Chondrocyte (in vitro differentiated cells): ENCODE measurements around the gene EOGT. TPM values are rescaled to one million over a fixed set of nuclear protein-coding genes. Genes with fewer than 3 reads are reported as not detected.

Experiments
- DNase-seq: peaks from one replicate; pipeline ENCODE4 v3.0.0; 2021; ENCODE audit warnings: mixed read lengths, low spot score
- H3K27ac Mint-ChIP-seq: one replicate; pipeline ENCODE4 v1.8.0; 2021; ENCODE audit warnings: mild to moderate bottlenecking, moderate library complexity, mixed read lengths; ENCODE audit not compliant: unreplicated experiment
- H3K27me3 Mint-ChIP-seq: 2 replicates; pipeline ENCODE4 v1.8.0; 2021; ENCODE audit warnings: low read depth, mixed read lengths
- H3K36me3 Mint-ChIP-seq: 2 replicates; pipeline ENCODE4 v1.8.0; 2021; ENCODE audit warnings: low read depth, mixed read lengths
- H3K4me1 Mint-ChIP-seq: 2 replicates; pipeline ENCODE4 v1.8.0; 2021; ENCODE audit warnings: low read depth, mild to moderate bottlenecking, mixed read lengths
- H3K4me3 Mint-ChIP-seq: one replicate; pipeline ENCODE4 v1.8.0; 2021; ENCODE audit warnings: mild to moderate bottlenecking, moderate library complexity, mixed read lengths; ENCODE audit not compliant: unreplicated experiment
- H3K9me3 Mint-ChIP-seq: 2 replicates; pipeline ENCODE4 v1.8.0; 2021; ENCODE audit warnings: low read depth, mixed read lengths
- total RNA-seq: library from RNA; stranded (reverse); gene quantifications from 3 replicates; pipeline ENCODE4 v1.2.1, GENCODE V29; 2021
- TF ChIP-seq, protein P1 (sequence below): fragments of 200-600 bp; sonication (generic); IDR thresholded peaks from 2 replicates; pipeline ENCODE4 v1.5.0; 2021; ENCODE audit warnings: antibody characterized with exemption, mild to moderate bottlenecking, moderate library complexity

EOGT gene
- total RNA-seq, 1 donor from 2014 or later, result 34.4 TPM

DNA sequence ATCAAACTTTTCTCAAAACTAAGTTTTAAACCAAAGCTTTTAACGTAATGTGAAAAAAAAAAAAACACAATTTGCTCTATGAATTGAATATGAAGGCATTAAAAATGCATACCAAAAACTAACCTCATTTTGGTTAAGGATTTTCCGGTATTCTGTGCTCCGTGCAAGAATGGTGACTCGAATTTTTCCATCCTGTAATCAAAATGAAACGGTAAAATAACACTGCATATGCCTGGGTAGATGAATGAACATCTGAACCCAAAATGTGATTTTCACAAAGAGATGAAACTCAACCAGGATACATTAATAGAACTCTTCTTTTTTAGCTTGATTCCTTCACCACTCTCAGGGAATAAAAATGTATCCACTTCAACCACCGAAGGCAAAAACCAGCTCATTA lies 26.2 kb downstream of the EOGT start:
- Mint-ChIP-seq H3K27ac (peak overlapping the region; percentile 3), H3K4me3 (no peak overlapping the region), H3K4me1 (peaks cover 23% of the 10 kb centered on the region), H3K9me3 (no peaks in the 10 kb centered on the region), H3K27me3 (no peaks in the 10 kb centered on the region), H3K36me3 (peaks cover 46% of the 10 kb centered on the region)
- DNase-seq, result no peak
- TF ChIP-seq, protein P1, sequence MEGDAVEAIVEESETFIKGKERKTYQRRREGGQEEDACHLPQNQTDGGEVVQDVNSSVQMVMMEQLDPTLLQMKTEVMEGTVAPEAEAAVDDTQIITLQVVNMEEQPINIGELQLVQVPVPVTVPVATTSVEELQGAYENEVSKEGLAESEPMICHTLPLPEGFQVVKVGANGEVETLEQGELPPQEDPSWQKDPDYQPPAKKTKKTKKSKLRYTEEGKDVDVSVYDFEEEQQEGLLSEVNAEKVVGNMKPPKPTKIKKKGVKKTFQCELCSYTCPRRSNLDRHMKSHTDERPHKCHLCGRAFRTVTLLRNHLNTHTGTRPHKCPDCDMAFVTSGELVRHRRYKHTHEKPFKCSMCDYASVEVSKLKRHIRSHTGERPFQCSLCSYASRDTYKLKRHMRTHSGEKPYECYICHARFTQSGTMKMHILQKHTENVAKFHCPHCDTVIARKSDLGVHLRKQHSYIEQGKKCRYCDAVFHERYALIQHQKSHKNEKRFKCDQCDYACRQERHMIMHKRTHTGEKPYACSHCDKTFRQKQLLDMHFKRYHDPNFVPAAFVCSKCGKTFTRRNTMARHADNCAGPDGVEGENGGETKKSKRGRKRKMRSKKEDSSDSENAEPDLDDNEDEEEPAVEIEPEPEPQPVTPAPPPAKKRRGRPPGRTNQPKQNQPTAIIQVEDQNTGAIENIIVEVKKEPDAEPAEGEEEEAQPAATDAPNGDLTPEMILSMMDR, result no peak

DNA sequence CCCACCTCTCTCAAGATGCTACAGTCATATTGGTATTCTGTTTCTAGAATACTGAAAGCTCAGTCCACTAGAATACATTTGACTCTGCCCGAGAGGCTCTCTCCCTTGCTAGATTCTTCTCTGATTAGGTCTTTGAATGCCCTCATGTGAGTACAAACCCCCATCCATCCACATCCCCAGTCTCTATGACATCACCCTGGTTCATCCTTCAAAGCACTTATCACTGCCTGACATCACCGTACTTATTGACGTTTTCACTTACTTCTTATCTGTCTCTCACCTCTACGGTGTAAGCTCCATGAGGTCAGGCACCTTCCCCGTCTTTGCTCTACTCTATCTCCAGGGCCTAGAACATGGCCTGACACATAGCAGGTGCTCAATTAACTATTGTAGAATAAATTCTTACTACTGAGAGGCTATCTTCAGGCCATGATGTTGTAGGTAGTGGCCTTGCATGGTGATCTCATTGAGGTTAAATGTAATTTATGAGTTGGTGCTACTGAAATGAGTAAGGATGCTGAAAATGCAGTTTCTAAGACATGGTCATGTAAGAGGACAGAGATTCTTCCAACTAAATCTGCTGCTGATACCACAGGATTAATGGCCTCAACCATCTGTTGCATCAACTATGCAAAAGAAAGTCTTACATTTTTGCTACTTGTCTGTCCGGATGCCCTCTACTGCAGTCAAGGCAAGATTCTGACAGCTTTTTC lies 26.8 kb downstream of the EOGT start:
- Mint-ChIP-seq H3K4me3 (no peak overlapping the region), H3K9me3 (no peaks in the 10 kb centered on the region), H3K4me1 (peaks cover 23% of the 10 kb centered on the region), H3K36me3 (peaks cover 43% of the 10 kb centered on the region), H3K27me3 (no peaks in the 10 kb centered on the region), H3K27ac (peak overlapping the region; percentile 3)
- TF ChIP-seq, protein P1, result no peak
- no peak for DNase-seq

DNA sequence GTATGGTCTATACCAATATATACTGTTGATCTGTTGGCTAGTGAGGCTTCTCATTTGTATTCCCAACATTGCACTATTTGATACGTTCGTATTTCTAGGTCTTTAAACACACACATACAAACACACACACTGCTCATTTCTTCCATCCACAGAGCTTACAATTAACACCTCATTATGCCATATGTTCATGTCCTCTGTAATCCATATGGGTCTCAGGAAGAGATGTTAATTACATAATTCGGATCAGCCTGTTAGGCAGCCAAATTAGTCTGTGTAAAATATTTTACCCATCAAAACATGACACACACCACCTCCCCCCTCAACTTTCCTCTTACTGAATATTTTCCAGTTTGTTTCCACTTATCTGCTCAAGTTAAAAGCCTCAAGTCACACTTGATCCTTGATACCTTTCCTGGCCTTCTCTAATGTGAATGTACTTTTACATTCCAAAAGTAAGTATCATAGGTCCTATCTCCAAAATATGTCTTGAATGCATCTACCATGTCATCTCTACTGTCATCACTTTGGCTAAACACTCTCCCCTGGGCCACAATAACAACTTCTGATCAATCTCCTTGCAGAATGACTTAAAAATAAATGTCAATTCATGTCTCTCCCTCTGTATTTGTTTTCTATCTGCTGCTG lies 28.2 kb downstream of the EOGT start:
- TF ChIP-seq, protein P1, result no peak
- peaks cover 23% of the 10 kb centered on the region for H3K4me1 Mint-ChIP-seq
- H3K36me3 Mint-ChIP-seq, result peaks cover 47% of the 10 kb centered on the region
- H3K27ac Mint-ChIP-seq, result no peak overlapping the region
- H3K4me3 Mint-ChIP-seq, result no peak overlapping the region
- no peaks in the 10 kb centered on the region for H3K27me3 Mint-ChIP-seq
- H3K9me3 Mint-ChIP-seq, result no peaks in the 10 kb centered on the region
- DNase-seq, result no peak

DNA sequence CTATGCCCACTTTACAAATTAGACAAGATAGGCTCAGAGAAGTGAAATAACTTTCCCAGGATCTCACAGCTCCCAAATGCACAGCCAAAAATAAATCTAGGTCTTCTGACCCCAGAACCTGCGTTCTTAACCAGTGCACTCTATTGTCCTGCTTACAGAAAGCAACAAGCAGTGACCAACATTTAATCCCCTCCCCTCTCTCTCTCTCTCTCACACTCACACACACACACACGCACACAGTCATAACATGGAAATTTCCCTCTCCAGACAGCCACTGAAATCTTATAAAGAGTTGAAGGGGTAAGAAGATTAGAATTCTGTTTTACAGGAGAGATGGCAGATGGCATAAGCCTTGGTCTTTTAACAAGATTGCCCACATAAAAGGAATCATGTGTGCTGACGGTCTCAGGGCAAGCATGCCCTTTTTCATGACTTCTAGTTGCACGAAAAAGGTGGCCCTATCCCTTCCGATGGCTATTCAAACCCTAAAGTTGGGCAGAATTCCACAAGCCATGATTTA lies 29.4 kb downstream of the EOGT start:
- Mint-ChIP-seq H3K36me3 (peaks cover 53% of the 10 kb centered on the region), H3K27me3 (no peaks in the 10 kb centered on the region), H3K4me3 (no peak overlapping the region), H3K27ac (no peak overlapping the region), H3K4me1 (peaks cover 20% of the 10 kb centered on the region), H3K9me3 (no peaks in the 10 kb centered on the region)
- TF ChIP-seq, protein P1, result no peak
- no peak for DNase-seq

DNA sequence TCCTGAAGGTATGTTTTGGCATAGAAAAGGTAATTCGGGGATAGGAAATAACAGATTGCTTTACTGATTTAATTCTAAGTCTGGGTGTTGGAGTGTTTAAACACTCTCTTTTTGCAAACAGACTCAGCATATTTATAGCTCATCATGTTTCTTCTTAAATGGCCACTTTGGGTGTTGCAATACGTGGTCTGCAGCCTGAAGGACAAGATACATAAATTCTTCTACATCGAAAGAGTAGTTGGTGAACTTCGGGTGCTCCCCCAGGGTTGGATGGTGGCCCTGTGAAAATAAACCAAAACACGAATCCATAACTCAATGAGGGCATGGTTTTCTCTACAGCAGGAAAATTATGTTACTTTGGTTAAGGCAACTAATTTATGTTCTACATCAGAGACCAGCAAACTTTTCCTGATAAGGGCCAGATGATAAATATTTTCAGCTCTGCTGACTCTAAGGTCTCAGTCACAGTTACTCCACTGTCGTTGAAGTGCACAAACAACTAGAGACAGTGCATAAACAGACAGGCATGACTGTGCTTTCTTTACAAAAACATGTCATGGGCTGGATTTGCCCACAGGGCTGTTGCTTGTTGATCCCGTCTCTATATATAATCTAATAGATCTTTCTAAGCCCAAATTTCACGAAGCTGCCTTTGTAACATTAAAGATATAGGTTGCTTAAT lies 35.9 kb downstream of the EOGT start:
- no peak overlapping the region for H3K27ac Mint-ChIP-seq
- H3K4me3 Mint-ChIP-seq, result no peak overlapping the region
- no peaks in the 10 kb centered on the region for H3K27me3 Mint-ChIP-seq
- DNase-seq, result no peak
- peaks cover 32% of the 10 kb centered on the region for H3K36me3 Mint-ChIP-seq
- TF ChIP-seq, protein P1, result no peak
- no peaks in the 10 kb centered on the region for H3K9me3 Mint-ChIP-seq
- H3K4me1 Mint-ChIP-seq, result no peaks in the 10 kb centered on the region
